ENCODE measurements around the gene ASAH2.

Gene ASAH2

DNA sequence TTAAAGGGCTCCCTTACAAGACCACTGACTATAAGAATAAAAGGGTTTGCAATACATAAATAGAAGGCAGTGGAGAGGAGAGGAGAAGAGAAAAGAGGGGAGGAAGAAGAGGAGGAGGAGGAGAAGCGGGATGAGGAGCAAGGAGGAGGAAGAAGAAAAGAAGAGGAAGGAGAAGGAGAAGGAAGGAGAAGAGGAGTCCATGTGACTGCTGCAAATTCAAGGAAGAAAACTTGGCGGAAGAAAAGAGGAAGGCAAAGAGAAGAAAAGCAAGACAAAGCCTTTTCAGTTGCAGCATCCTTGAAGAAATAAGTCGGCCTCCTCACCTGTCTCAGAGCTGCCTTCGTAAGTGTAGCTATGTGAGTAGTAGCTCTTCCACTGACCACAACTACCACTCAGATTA is 22.6 kb downstream of the ASAH2 start:
- Histone ChIP-seq H3K79me2 (ENCODE audit: low read length) (no peaks in the 10 kb centered on the region), H3K36me3 (replicated peaks; ENCODE audit: insufficient read depth, low read length) (no peaks in the 10 kb centered on the region), H3K4me3 (ENCODE audit: low read length) (no peak overlapping the region), H3K9ac (ENCODE audit: low read length) (no peak overlapping the region), H4K20me1 (ENCODE audit: insufficient read depth, low read length) (no peaks in the 10 kb centered on the region), H3K27ac (ENCODE audit: low read length) (no peak overlapping the region), H2AFZ (ENCODE audit: low read length) (no peak overlapping the region), H3K9me2 (replicated peaks; ENCODE audit: insufficient read depth, low read length) (no peaks in the 10 kb centered on the region), H3K4me2 (ENCODE audit: low read depth, low read length) (no peak overlapping the region), H3K27me3 (replicated peaks; ENCODE audit: insufficient read depth, low read length) (no peaks in the 10 kb centered on the region), H3K4me1 (ENCODE audit: low read length) (no peaks in the 10 kb centered on the region), H3K9me3 (replicated peaks; ENCODE audit: insufficient read depth, low read length) (no peaks in the 10 kb centered on the region), H3F3A (ENCODE audit: insufficient read depth, low read length) (no peaks in the 10 kb centered on the region)
- no peak for DNase-seq
- TF ChIP-seq, protein P1, sequence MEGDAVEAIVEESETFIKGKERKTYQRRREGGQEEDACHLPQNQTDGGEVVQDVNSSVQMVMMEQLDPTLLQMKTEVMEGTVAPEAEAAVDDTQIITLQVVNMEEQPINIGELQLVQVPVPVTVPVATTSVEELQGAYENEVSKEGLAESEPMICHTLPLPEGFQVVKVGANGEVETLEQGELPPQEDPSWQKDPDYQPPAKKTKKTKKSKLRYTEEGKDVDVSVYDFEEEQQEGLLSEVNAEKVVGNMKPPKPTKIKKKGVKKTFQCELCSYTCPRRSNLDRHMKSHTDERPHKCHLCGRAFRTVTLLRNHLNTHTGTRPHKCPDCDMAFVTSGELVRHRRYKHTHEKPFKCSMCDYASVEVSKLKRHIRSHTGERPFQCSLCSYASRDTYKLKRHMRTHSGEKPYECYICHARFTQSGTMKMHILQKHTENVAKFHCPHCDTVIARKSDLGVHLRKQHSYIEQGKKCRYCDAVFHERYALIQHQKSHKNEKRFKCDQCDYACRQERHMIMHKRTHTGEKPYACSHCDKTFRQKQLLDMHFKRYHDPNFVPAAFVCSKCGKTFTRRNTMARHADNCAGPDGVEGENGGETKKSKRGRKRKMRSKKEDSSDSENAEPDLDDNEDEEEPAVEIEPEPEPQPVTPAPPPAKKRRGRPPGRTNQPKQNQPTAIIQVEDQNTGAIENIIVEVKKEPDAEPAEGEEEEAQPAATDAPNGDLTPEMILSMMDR (IDR thresholded peaks at IDR 0.05; ENCODE audit: low read length), result no peak
- TF ChIP-seq EZH2phosphoT487 (IDR thresholded peaks at IDR 0.05; ENCODE audit: low read length) (no peak), EZH2 (optimal IDR thresholded peaks at IDR 0.05; ENCODE audit: low read depth, low read length) (no peak)

DNA sequence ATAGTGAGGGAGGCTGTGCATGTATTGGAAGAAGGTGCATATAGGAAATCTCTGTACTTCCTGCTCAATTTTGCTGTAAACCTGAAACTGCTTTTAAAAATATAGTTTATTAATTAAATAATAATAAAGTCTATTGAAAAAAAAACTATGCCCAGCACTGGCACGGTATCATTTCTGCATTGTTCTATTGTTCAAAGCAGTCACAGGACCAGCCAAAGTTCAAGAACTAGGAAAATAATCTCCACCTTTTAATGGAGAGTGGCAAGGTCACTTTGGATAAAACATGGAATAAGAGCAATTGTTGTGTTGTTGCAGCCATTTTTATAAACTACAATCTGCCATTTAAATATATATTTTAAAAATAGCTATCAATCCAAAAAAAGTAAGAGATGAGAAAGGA is 24.7 kb downstream of the ASAH2 start:
- no peak overlapping the region for H3K9ac ChIP-seq (ENCODE audit: low read length)
- no peaks in the 10 kb centered on the region for H3K4me1 ChIP-seq (ENCODE audit: low read length)
- TF ChIP-seq EZH2phosphoT487 (IDR thresholded peaks at IDR 0.05; ENCODE audit: low read length) (no peak), EZH2 (optimal IDR thresholded peaks at IDR 0.05; ENCODE audit: low read depth, low read length) (no peak)
- TF ChIP-seq, protein P1 (IDR thresholded peaks at IDR 0.05; ENCODE audit: low read length), result no peak
- no peaks in the 10 kb centered on the region for H3K27me3 ChIP-seq (replicated peaks; ENCODE audit: insufficient read depth, low read length)
- H3K4me3 ChIP-seq (ENCODE audit: low read length), result no peak overlapping the region
- H4K20me1 ChIP-seq (ENCODE audit: insufficient read depth, low read length), result no peaks in the 10 kb centered on the region
- H3K27ac ChIP-seq (ENCODE audit: low read length), result no peak overlapping the region
- no peaks in the 10 kb centered on the region for H3K36me3 ChIP-seq (replicated peaks; ENCODE audit: insufficient read depth, low read length)
- H2AFZ ChIP-seq (ENCODE audit: low read length), result no peak overlapping the region
- H3K79me2 ChIP-seq (ENCODE audit: low read length), result no peaks in the 10 kb centered on the region
- no peaks in the 10 kb centered on the region for H3K9me2 ChIP-seq (replicated peaks; ENCODE audit: insufficient read depth, low read length)
- H3K4me2 ChIP-seq (ENCODE audit: low read depth, low read length), result no peak overlapping the region
- H3K9me3 ChIP-seq (replicated peaks; ENCODE audit: insufficient read depth, low read length), result no peaks in the 10 kb centered on the region
- no peaks in the 10 kb centered on the region for H3F3A ChIP-seq (ENCODE audit: insufficient read depth, low read length)
- no peak for DNase-seq

DNA sequence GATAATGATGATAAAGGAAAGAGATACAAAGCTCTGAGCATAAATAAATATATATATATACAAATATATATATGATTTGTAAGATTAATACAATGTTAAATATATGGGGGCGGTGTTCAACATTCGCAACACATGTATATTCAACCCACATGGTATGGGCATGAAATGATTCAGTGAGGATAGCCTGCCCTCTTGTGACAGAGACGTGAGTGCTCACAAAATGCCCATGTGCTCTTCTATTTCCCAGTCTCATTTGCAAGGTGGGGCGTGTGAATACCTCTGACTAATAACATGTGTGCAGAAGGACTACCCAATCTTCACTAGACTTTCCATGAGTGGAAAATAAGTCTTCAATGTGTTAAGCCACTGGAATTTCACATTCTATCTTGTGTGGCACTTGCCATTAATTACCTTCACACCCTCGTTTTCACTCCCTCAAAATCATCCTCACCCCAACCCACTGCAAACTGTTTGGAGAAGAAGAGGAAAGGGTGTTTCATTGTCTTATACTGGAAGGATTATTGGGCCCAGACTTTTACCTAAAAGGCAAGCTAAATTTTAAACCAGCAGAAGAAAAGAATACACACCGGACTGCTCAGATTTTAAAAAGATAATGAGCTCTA is 26.9 kb downstream of the ASAH2 start:
- Histone ChIP-seq H3K9me2 (replicated peaks; ENCODE audit: insufficient read depth, low read length) (no peaks in the 10 kb centered on the region), H3K9me3 (replicated peaks; ENCODE audit: insufficient read depth, low read length) (no peaks in the 10 kb centered on the region), H3K79me2 (ENCODE audit: low read length) (no peaks in the 10 kb centered on the region), H3K27me3 (replicated peaks; ENCODE audit: insufficient read depth, low read length) (no peaks in the 10 kb centered on the region), H3K4me3 (ENCODE audit: low read length) (no peak overlapping the region), H3K9ac (ENCODE audit: low read length) (no peak overlapping the region), H3K27ac (ENCODE audit: low read length) (no peak overlapping the region), H3K4me1 (ENCODE audit: low read length) (no peaks in the 10 kb centered on the region), H3K4me2 (ENCODE audit: low read depth, low read length) (no peak overlapping the region), H3F3A (ENCODE audit: insufficient read depth, low read length) (no peaks in the 10 kb centered on the region), H3K36me3 (replicated peaks; ENCODE audit: insufficient read depth, low read length) (no peaks in the 10 kb centered on the region), H2AFZ (ENCODE audit: low read length) (no peak overlapping the region), H4K20me1 (ENCODE audit: insufficient read depth, low read length) (no peaks in the 10 kb centered on the region)
- DNase-seq, result peak; percentile 61
- TF ChIP-seq, protein P1 (IDR thresholded peaks at IDR 0.05; ENCODE audit: low read length), result peak; percentile 49
- TF ChIP-seq EZH2phosphoT487 (IDR thresholded peaks at IDR 0.05; ENCODE audit: low read length), result no peak

Data from MM.1S (cell line).